Fibroblast of skin of right biceps (primary cell): ENCODE measurements around the gene RAP2A.

Experiments used
- DNase-seq: peaks from one replicate; pipeline ENCODE4 v3.0.0-alpha.2; 2013

The RAP2A gene

GRCh38 chr13:97422118-97423054, 11.6 kb upstream of the RAP2A start:
- peak; percentile 55 for DNase-seq

- DNase-seq: no peak
Observed at GRCh38 chr13:97423300-97424045, 10.5 kb upstream of the RAP2A start.

GRCh38 chr13:97425590-97425989, 8.4 kb upstream of the RAP2A start:
- DNase-seq: no peak

GRCh38 chr13:97426695-97427094, 7.3 kb upstream of the RAP2A start:
- DNase-seq: no peak

- peak; percentile 51 for DNase-seq
Observed at GRCh38 chr13:97429681-97430081, 4.3 kb upstream of the RAP2A start.

GRCh38 chr13:97430296-97430695, 3.7 kb upstream of the RAP2A start:
- no peak for DNase-seq

GRCh38 chr13:97431171-97431764, 2.7 kb upstream of the RAP2A start:
- DNase-seq: no peak

GRCh38 chr13:97432232-97432916, 1.6 kb upstream of the RAP2A start:
- no peak for DNase-seq

GRCh38 chr13:97432917-97433726, 847 bp upstream of the RAP2A start:
- DNase-seq: peak; percentile 100

GRCh38 chr13:97434397-97435201, 630 bp downstream of the RAP2A start:
- peak; percentile 33 for DNase-seq

- no peak for DNase-seq
Observed at GRCh38 chr13:97435323-97435722, 1.4 kb downstream of the RAP2A start.

- DNase-seq: no peak
Observed at GRCh38 chr13:97435794-97436193, 1.8 kb downstream of the RAP2A start.

- no peak for DNase-seq
Observed at GRCh38 chr13:97436845-97437244, 2.9 kb downstream of the RAP2A start.

GRCh38 chr13:97437729-97438128, 3.8 kb downstream of the RAP2A start:
- no peak for DNase-seq

GRCh38 chr13:97438856-97439595, 5.1 kb downstream of the RAP2A start:
- DNase-seq: peak; percentile 20

GRCh38 chr13:97440598-97441170, 6.7 kb downstream of the RAP2A start:
- no peak for DNase-seq

- no peak for DNase-seq
Observed at GRCh38 chr13:97441368-97441767, 7.4 kb downstream of the RAP2A start.

- no peak for DNase-seq
Observed at GRCh38 chr13:97445522-97446187, 11.7 kb downstream of the RAP2A start.

GRCh38 chr13:97446448-97446847, 12.5 kb downstream of the RAP2A start:
- DNase-seq: no peak
